Activated T-cell treated with anti-CD3 and anti-CD28 coated beads, Interleukin-2, amount 50 U/mL, for 4 hours (primary cell): ENCODE data around the gene LSS. TPM values are rescaled to one million over a fixed set of nuclear protein-coding genes. Genes with fewer than 3 reads are reported as not detected.

ENCODE experiments used
- ATAC-seq, 2 donors: fragments of 200-7000 bp; cut with Tn5 transposase; one replicate each; pipeline ENCODE4 v1.10.0; 2021
- DNase-seq: peaks from one replicate; pipeline ENCODE4 v3.0.0-alpha.2; 2020
- H3K27me3 Mint-ChIP-seq: one replicate; pipeline ENCODE4 v1.8.0; 2021; ENCODE audit warnings: low read depth, mixed read lengths
- H3K36me3 Mint-ChIP-seq: one replicate; pipeline ENCODE4 v1.8.0; 2022; ENCODE audit warnings: mixed read lengths; ENCODE audit not compliant: insufficient read depth
- H3K4me1 Mint-ChIP-seq: one replicate; pipeline ENCODE4 v1.8.0; 2021; ENCODE audit warnings: low read depth, mixed read lengths
- H3K4me3 Mint-ChIP-seq: one replicate; pipeline ENCODE4 v1.8.0; 2021; ENCODE audit warnings: mild to moderate bottlenecking, moderate library complexity, mixed read lengths
- H3K9me3 Mint-ChIP-seq: one replicate; pipeline ENCODE4 v1.8.0; 2021; ENCODE audit warnings: mixed read lengths
- total RNA-seq, 3 donors: library from RNA; stranded (reverse); gene quantifications; one replicate each; pipeline ENCODE4 v1.2.1, GENCODE V29; 2021

Gene LSS
- 10 to 100 TPM; 14.5 to 20.6 (median 17.2) TPM for total RNA-seq

DNA sequence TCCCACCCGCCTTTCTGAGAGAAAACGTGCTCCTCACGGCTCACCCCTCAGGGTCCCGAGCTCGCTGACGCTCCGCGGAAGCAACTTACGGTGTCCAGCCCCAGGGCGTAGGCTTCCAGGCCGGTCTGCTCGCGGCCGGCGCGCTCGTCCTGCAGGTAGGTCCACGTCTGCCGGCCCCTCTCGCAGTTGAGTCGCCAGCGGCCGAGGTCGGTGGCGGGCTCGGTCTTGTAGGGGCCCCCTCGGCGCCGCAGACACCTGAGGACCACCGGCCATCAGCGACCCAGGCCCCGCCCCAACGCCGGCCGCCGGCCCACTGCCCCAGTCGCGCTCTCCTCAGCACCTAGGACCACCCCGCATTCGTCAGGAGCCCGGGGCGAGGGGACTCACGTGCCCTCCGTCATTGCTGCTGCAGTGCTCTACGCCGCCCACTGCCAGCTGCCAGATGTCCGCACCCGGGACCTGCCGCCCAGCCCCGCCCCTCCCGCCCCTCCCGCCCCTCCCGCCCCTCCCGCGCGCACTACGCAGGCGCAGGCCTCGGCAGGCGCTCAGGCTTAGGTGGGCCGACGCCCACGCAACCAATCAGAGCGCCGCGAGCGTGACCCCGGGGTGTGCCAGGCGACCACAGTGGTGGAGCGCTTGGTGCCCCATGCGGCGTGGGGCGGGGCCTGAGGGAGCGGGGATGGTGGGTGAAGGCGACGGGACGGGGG, at the start of gene LSS:
Gene LSS, minus strand, starts transcription at position 430 of the 707 bp plus-strand sequence. Its CDS starts 29 bp downstream, at position 401.
- peak within 1 kb of the TSS; percentile 90 for H3K4me3 Mint-ChIP-seq
- ATAC-seq (peak; percentile 91 to 95), DNase-seq (peak; percentile 98)
- no peaks in the 10 kb centered on the region for H3K27me3 Mint-ChIP-seq
- peaks cover 13% of the 10 kb centered on the region for H3K36me3 Mint-ChIP-seq
- no peaks in the 10 kb centered on the region for H3K9me3 Mint-ChIP-seq
- H3K4me1 Mint-ChIP-seq, result peaks cover 35% of the 10 kb centered on the region

DNA sequence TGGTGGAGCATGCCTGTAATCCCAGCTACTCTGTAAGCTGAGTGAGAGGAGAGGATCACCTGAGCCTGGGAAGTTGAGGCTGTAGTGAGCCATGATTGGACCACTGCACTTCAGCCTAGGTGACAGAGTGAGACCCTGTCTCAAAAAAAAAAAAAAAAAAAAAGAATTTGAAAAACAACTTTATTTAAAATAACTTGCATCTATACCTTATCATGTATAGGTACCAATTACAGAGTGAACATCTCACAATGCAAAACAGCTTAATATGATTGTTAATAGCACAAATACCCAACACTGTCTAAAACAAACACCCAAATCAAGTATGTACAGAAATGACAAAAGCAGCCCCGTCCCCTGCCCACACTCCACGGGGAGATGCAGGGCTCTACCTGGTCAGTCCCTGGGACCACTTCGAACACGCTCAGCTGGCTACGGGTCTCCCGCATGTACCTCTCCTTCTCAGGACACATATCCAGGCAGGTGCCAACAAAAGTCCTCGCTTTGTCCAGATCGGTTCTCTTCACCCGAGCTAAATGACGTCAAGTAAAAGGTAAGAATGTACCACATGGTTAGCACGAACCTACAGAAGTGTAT, 46.3 kb upstream of the LSS start:
- Mint-ChIP-seq H3K36me3 (peaks cover 44% of the 10 kb centered on the region), H3K9me3 (no peaks in the 10 kb centered on the region), H3K4me3 (no peak overlapping the region), H3K4me1 (peaks cover 8% of the 10 kb centered on the region), H3K27me3 (no peaks in the 10 kb centered on the region)
- DNase-seq (no peak), ATAC-seq (no peak)

DNA sequence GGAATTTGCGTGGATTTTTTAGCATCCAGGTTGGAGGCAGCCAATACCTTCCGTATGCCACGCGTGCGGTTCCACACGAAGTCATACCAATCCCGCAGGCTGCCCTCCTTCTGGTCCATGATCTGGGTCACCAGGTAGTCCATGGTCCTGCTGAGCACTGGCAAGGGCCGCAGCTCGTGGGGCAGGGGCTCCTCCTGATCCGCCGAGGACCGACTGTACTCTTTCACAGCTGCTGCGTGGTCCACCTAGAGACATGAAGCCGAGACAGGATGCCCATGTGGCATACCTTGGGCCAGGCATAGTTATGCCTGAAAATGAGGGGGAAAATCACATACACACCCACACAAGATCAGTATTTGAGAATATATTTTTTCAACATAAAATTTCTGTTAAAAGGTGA, 44.8 kb upstream of the LSS start:
- DNase-seq (no peak), ATAC-seq (no peak)
- peaks cover 8% of the 10 kb centered on the region for H3K4me1 Mint-ChIP-seq
- no peak overlapping the region for H3K4me3 Mint-ChIP-seq
- no peaks in the 10 kb centered on the region for H3K9me3 Mint-ChIP-seq
- H3K36me3 Mint-ChIP-seq, result peaks cover 36% of the 10 kb centered on the region
- no peaks in the 10 kb centered on the region for H3K27me3 Mint-ChIP-seq

DNA sequence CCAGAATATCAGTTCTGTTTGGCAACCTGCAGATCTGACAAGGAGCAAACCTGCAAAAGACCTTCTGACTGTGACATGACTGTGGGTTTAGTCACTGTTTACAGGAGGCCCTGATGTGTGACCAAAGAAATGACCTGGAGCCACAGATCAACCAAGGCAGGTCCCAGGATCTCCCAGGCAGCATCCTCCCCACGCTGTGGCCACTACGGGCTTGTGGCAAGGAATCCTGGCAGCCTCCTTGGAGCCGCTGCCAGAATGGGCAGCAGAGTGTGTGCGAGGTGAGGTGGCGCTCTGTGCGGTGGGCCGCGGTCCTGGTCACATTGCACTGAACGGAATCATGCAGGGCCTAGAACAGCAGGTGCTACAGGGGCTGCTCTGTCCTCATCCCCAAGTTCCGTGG, 40.9 kb upstream of the LSS start:
- ATAC-seq (no peak), DNase-seq (no peak)
- Mint-ChIP-seq H3K4me1 (peaks cover 2% of the 10 kb centered on the region), H3K4me3 (no peak overlapping the region), H3K36me3 (peaks cover 34% of the 10 kb centered on the region), H3K9me3 (no peaks in the 10 kb centered on the region), H3K27me3 (no peaks in the 10 kb centered on the region)

DNA sequence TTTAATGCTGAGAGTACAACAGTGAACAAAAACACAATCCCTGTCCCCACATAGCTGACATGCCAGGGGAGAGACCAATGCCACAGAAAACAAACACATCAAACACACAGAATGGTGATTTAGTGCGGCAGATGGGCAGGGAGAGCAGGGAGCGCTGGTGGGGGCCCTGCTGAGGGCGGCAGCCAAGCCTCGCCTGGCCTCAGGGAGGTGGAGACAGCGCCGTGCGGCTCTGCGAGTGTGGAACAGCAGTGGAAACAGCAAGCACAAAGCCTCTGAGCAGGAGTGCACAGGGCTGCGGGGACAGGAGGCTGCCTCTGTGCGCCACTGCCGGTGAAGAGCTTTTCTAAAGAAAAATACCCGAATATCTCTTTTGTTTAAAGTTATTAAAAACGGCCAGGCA, 39.8 kb upstream of the LSS start:
- no peaks in the 10 kb centered on the region for H3K27me3 Mint-ChIP-seq
- ATAC-seq, result no peak
- H3K36me3 Mint-ChIP-seq, result peaks cover 30% of the 10 kb centered on the region
- H3K4me1 Mint-ChIP-seq, result peaks cover under 1% of the 10 kb centered on the region
- no peak overlapping the region for H3K4me3 Mint-ChIP-seq
- DNase-seq, result no peak
- H3K9me3 Mint-ChIP-seq, result no peaks in the 10 kb centered on the region

DNA sequence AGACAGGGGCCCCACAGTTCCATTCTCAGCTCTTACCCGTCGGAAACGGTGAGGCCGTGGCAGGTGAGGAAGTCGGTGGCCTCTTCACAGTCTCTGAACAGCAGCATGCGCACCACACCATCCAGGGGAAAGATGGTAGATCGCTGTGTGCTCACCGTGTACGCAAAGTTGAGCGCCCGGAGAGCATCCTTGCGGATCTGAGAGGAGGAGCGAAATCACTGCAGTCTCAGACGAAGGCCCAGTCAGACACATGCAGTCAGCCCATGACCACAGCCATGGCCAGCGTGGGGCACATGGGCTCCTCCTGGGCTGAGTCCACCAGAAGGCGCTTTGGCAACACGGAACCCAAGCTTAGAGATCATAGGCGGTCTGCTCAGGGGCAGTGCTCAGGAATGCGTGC, 38.4 kb upstream of the LSS start:
- Mint-ChIP-seq H3K36me3 (peaks cover 22% of the 10 kb centered on the region), H3K4me3 (no peak overlapping the region), H3K4me1 (no peaks in the 10 kb centered on the region), H3K9me3 (no peaks in the 10 kb centered on the region), H3K27me3 (no peaks in the 10 kb centered on the region)
- DNase-seq, result no peak
- ATAC-seq, result no peak

DNA sequence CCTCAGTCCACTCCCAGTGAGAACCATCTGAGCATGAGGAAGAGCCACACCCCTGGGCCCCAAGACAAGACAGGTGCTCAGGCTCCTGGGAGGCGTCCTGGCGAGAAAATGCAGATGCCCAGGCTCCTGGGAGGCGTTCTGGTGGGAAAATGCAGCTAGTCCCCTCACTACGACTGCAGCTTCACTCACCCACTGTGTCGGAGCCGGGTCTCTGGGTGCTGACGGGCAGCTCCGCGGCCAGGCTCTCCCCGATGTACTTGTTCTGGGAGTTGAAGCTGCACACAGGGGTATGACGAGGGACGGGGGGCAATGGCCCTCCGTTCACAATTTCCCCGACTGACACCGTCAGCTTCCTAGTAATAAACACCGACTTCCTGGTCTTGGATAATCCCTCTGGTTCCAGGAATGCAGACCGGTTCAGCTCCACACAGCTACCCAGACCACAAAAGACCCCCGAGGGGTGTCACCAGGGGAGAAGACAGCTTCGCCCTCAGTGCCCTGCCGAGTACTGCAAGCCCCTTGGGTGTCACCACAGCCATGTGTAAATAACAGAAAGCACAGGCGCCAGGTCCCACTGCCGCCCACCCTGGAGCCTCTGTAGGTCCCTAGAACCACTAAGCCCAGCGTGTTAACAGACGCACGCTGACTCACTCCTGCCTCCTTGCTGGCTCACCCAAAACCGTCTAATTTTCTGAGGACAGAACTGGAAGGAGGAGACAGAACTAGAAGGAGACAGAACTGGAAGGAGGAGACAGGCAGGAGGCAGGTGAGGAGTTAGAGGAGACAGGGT, 37.4 kb upstream of the LSS start:
- Mint-ChIP-seq H3K36me3 (peaks cover 26% of the 10 kb centered on the region), H3K27me3 (no peaks in the 10 kb centered on the region), H3K9me3 (no peaks in the 10 kb centered on the region), H3K4me1 (no peaks in the 10 kb centered on the region), H3K4me3 (no peak overlapping the region)
- DNase-seq, result no peak
- ATAC-seq, result no peak

DNA sequence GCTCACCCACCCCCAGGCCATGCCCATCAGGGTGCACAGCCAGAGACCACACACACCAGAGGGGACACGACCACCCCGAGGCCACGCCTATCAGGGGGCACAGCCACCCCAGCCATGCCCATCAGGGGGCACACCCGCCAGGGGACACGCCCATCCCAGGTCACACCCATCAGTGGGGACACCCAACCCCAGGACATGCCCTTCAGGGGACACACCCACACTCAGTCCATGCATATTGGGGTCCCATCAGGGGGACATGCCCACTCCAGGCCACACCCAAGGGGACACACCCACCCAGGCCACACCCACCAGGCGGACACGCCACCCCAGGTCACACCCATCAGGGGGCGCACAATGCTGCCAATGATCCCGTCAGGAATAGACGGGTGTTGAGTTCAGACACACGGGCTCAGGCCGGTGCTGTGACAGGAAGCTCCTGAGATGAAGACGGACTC, 36.1 kb upstream of the LSS start:
- no peak for DNase-seq
- H3K36me3 Mint-ChIP-seq, result peaks cover 25% of the 10 kb centered on the region
- no peak overlapping the region for H3K4me3 Mint-ChIP-seq
- ATAC-seq, result no peak
- no peaks in the 10 kb centered on the region for H3K27me3 Mint-ChIP-seq
- H3K9me3 Mint-ChIP-seq, result no peaks in the 10 kb centered on the region
- no peaks in the 10 kb centered on the region for H3K4me1 Mint-ChIP-seq

DNA sequence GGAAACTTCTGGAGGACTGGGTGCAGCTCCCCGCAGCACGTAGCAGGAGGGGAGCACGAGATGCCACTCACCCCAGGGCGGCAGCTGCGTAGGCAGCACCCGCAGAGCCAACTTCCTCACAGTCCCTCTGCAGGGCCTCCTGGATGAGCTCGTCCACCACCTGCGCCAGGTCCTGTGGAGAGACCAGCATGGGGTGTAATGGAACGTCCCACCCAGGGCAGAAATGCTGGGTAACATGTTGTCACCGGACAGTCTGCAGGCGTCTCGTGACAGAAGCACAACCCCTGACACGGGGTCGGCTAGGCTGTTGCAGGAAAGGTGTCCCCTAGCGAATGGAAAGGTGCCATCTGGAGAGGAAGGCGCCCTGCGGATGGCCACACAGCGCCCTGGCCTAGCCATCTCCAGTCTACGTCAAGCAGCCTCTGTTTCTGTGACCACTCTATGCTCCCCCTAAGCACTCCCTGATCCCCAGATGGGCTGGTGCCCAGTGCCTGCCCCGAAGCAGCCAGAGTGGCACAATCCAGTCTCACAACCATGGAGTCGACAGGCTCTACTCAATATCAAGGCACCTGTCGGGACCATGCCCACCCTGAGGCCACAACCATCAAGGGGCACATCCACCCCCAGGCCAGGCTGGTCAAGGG, 35.6 kb upstream of the LSS start:
- ATAC-seq, result no peak
- H3K4me1 Mint-ChIP-seq, result no peaks in the 10 kb centered on the region
- H3K27me3 Mint-ChIP-seq, result no peaks in the 10 kb centered on the region
- H3K4me3 Mint-ChIP-seq, result no peak overlapping the region
- H3K36me3 Mint-ChIP-seq, result peaks cover 25% of the 10 kb centered on the region
- no peaks in the 10 kb centered on the region for H3K9me3 Mint-ChIP-seq
- DNase-seq, result no peak

DNA sequence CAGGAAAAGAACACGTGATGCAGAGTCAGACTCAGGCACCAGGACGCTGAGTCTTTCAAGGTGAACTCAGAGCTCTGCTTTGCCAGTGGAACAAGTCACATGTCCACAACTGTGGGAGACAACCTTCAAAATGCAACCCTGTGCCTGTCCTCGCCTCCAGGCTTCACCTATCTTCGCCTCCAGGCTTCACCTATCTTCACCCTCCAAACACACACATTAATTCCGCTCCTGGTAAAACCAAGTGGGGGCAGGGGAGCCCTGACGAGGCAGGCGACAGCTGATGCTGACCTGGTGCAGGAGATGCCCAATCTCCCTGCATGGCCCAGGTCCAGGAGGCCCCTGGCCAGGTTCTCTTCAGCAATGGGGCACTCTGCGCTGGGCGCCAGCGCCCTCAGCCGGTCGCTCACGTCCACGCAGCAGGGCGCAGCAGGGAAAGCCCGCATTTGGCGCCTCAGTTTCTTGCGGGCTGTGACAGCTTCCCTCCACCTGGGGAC, 28.0 kb upstream of the LSS start:
- Mint-ChIP-seq H3K27me3 (no peaks in the 10 kb centered on the region), H3K9me3 (no peaks in the 10 kb centered on the region), H3K4me3 (no peak overlapping the region), H3K4me1 (peaks cover 21% of the 10 kb centered on the region), H3K36me3 (peaks cover 51% of the 10 kb centered on the region)
- ATAC-seq (no peak), DNase-seq (no peak)

DNA sequence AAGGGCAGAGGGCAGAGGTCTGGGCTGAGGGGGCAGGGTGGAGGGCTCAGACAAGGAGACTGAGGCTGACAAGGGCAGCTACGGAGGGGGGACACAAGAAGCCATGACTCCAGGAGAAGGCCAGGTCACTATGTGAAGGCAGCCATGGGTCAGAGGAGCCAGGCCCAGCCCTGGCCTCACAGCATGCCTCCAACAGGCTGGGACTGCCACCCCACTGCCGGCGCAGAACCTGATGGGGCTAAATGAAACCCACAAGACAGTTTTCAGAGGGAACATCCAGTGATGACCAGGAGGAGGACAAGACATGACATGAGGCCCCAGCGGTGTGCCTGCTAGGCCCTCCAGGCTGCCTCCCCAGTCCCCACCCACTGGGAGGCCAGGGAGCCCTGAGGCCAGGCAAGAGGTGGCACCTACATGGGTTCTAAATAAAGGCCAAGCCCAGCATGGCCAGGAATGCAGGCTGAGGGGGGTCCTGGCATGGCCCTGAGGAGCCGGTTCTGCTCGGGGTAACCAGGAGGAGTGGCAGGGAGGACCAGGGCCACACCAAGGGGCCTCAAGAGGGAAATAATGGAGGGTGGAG, 27.3 kb upstream of the LSS start:
- peaks cover 47% of the 10 kb centered on the region for H3K36me3 Mint-ChIP-seq
- ATAC-seq, result no peak
- DNase-seq, result no peak
- no peaks in the 10 kb centered on the region for H3K27me3 Mint-ChIP-seq
- no peaks in the 10 kb centered on the region for H3K9me3 Mint-ChIP-seq
- H3K4me1 Mint-ChIP-seq, result peaks cover 26% of the 10 kb centered on the region
- H3K4me3 Mint-ChIP-seq, result no peak overlapping the region

DNA sequence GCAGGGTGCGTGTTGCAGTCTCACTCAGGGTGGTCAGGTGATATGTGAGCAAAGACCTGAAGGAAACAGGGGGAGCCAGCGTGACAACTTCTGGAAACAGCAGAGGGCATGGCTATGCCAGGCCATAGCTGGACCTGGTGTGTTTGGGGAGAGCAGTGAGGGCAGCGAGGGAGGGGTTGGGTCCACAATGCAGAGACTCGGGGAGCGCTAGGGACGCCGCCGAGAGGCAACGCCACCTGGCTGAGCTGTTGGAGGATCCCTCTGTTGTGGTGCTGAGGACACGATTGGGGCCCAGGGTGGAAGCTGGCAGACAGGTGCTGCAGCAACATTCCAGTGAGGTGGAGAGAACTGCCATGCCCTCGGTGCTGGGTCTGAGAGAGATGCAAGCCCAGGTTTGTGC, 26.6 kb upstream of the LSS start:
- H3K36me3 Mint-ChIP-seq, result peaks cover 51% of the 10 kb centered on the region
- H3K4me3 Mint-ChIP-seq, result no peak overlapping the region
- DNase-seq (no peak), ATAC-seq (no peak)
- H3K9me3 Mint-ChIP-seq, result no peaks in the 10 kb centered on the region
- no peaks in the 10 kb centered on the region for H3K27me3 Mint-ChIP-seq
- H3K4me1 Mint-ChIP-seq, result peaks cover 33% of the 10 kb centered on the region

DNA sequence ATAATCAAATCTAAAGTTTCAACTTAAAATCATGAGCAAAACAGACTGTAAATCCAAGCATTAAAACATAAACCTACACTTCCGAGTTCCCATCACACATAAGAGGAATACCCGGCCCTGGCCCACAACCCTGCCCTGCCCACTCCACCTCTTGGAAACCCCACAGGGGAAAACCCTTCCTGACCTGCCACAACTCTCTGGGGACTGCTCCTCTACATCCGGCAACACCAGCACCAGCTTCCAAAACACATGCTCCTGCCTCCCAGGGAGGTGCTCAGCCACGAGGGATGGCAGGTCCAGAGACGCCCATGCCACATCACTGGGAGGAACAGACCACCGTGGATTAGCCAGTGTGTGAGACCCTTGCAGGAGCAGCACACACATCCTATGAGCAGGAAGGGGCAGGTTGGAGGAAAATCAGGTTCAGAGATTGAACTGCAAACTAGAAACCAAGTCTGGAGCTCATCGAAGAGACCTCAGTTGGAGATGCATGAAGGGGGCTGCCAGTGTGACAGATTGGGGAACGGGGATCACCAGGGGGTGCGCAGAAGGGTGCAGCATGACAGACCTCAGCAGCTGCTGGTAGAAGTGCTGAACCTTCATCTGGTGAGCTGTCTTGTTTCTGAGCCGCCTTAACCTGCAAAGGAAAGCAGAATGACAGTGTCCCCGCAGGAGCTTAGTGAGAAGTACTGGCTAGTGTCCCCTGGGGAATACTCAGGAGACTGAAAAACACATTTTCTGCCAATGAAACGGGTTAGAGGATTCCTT, 25.8 kb upstream of the LSS start:
- peaks cover 57% of the 10 kb centered on the region for H3K36me3 Mint-ChIP-seq
- H3K4me3 Mint-ChIP-seq, result no peak overlapping the region
- DNase-seq (no peak), ATAC-seq (no peak)
- no peaks in the 10 kb centered on the region for H3K27me3 Mint-ChIP-seq
- H3K4me1 Mint-ChIP-seq, result peaks cover 38% of the 10 kb centered on the region
- no peaks in the 10 kb centered on the region for H3K9me3 Mint-ChIP-seq
